Liver (tissue), 9 donors: Measurements from ENCODE around the gene PATL2. TPM values are rescaled to one million over a fixed set of nuclear protein-coding genes. Genes with fewer than 3 reads are reported as not detected.
"Not testable (repeated sequence)": the region's sequence is repeated elsewhere in the genome, so short reads cannot be mapped to it uniquely, and the experiment has no call there.

Experiments used
- DNase-seq: peaks from one replicate; pipeline ENCODE4 v3.0.0-alpha.2; 2017; ENCODE audit warnings: low spot score
- H3K27ac ChIP-seq, 2 donors: one replicate each; pipeline ENCODE4 v1.7.0; 2013; ENCODE audit warnings: inconsistent platforms in 2 of 2, low read length in 2 of 2, control low read depth in 1 of 2, low read depth in 1 of 2, mild to moderate bottlenecking in 1 of 2
- H3K27me3 ChIP-seq, 4 donors: one replicate each; pipeline versions ENCODE4 v1.6.1 to v1.7.0; 2013; ENCODE audit warnings: low read length in 3 of 4, inconsistent platforms in 1 of 4, mild to moderate bottlenecking in 1 of 4, moderate library complexity in 1 of 4; ENCODE audit not compliant: control insufficient read depth in 4 of 4, insufficient read depth in 4 of 4
- H3K36me3 ChIP-seq, 4 donors: one replicate each; pipeline versions ENCODE4 v1.6.1 to v1.7.0; 2013; ENCODE audit warnings: low read length in 3 of 4, mild to moderate bottlenecking in 3 of 4, low read depth in 1 of 4, moderate library complexity in 1 of 4; ENCODE audit not compliant: control insufficient read depth in 4 of 4, insufficient read depth in 3 of 4
- H3K4me1 ChIP-seq, 4 donors: one replicate each; pipeline versions ENCODE4 v1.6.1 to v1.7.0; 2013; ENCODE audit warnings: low read length in 3 of 4, mild to moderate bottlenecking in 3 of 4, moderate library complexity in 1 of 4; ENCODE audit not compliant: control insufficient read depth in 4 of 4, insufficient read depth in 4 of 4
- H3K4me3 ChIP-seq, 3 donors: one replicate each; pipeline versions ENCODE4 v1.6.1 to v1.7.0; 2013; ENCODE audit warnings: low read length in 3 of 3, control low read depth in 1 of 3, low read depth in 1 of 3, mild to moderate bottlenecking in 1 of 3
- H3K9ac ChIP-seq, 2 donors: one replicate each; pipeline ENCODE4 v1.7.0; 2013; ENCODE audit warnings: low read length in 2 of 2, mild to moderate bottlenecking in 2 of 2, moderate library complexity in 2 of 2, control low read depth in 1 of 2, low read depth in 1 of 2
- H3K9me3 ChIP-seq, 4 donors: one replicate each; pipeline versions ENCODE4 v1.6.1 to v1.7.0; 2013; ENCODE audit warnings: low read length in 3 of 4; ENCODE audit not compliant: control insufficient read depth in 4 of 4
- FOXA2 ChIP-seq: IDR thresholded peaks from 2 replicates; pipeline ENCODE4 v1.6.1; 2016; ENCODE audit warnings: antibody characterized with exemption
- HNF4A ChIP-seq, 2 donors: conservative IDR thresholded peaks; 2 replicates each; pipeline ENCODE4 v1.6.1; 2016; ENCODE audit warnings: antibody characterized with exemption in 2 of 2, mild to moderate bottlenecking in 2 of 2
- JUND ChIP-seq, 2 donors: IDR thresholded peaks; 2 replicates each; pipeline ENCODE4 v1.6.1; 2016; ENCODE audit warnings: antibody characterized with exemption in 2 of 2
- NR2F2 ChIP-seq: IDR thresholded peaks from 2 replicates; pipeline ENCODE4 v1.6.1; 2016; ENCODE audit warnings: antibody characterized with exemption
- RAD21 ChIP-seq, 2 donors: IDR thresholded peaks; 2 replicates each; pipeline ENCODE4 v1.6.1; 2016; ENCODE audit warnings: antibody characterized with exemption in 2 of 2, mild to moderate bottlenecking in 2 of 2
- RXRA ChIP-seq, 2 donors: IDR thresholded peaks; 2 replicates each; pipeline ENCODE4 v1.6.1; 2017 to 2018; ENCODE audit warnings: antibody characterized with exemption in 2 of 2, mild to moderate bottlenecking in 1 of 2
- SP1 ChIP-seq: IDR thresholded peaks from 2 replicates; pipeline ENCODE4 v1.6.1; 2018; ENCODE audit warnings: antibody characterized with exemption, mild to moderate bottlenecking
- TAF1 ChIP-seq: conservative IDR thresholded peaks from 2 replicates; pipeline ENCODE4 v1.6.1; 2016; ENCODE audit warnings: antibody characterized with exemption, mild to moderate bottlenecking
- YY1 ChIP-seq: IDR thresholded peaks from 2 replicates; pipeline ENCODE4 v1.6.1; 2016; ENCODE audit warnings: antibody characterized with exemption, mild to moderate bottlenecking
- WGBS: extraction: QIAGEN DNeasy Blood & Tissue Kit; methylation state at CpG from one replicate; pipeline ENCODE4 v1.1.7; 2013; 5-methylcytosine and 5-hydroxymethylcytosine counted together
- polyA plus RNA-seq, 2 donors: library from polyadenylated mRNA; stranded (reverse) in 1 of 2; unstranded in 1 of 2; fragments of 200-250 nt in 1 of 2; fragments of >200 nt in 1 of 2; fragmentation: Nextera tagmentation in 1 of 2; extraction: Ambion mirVana in 1 of 2; gene quantifications; one replicate each; pipeline versions ENCODE4 v1.2.1 to v1.2.3, GENCODE V29; 2013 to 2015
- total RNA-seq, 2 donors: library from RNA; depleted of rRNA; stranded (reverse); fragments of >200 nt; gene quantifications; one replicate each; pipeline ENCODE4 v1.2.3, GENCODE V29; 2014
- TF ChIP-seq, protein P1 (sequence below): IDR thresholded peaks from 2 replicates; pipeline ENCODE4 v1.6.1; 2016; ENCODE audit warnings: antibody characterized with exemption
- TF ChIP-seq, protein P2 (sequence below): IDR thresholded peaks from 2 replicates; pipeline ENCODE4 v1.6.1; 2016; ENCODE audit warnings: antibody characterized with exemption
- TF ChIP-seq, protein P3 (sequence below): IDR thresholded peaks from 2 replicates; pipeline ENCODE4 v1.6.1; 2016; ENCODE audit warnings: antibody characterized with exemption, mild to moderate bottlenecking
- donor health status: healthy.
- donor health status: healthy.
- donor health status: healthy.
- donor health status: healthy.
- donor health status: healthy.

Gene PATL2
- total and polyA plus RNA-seq, 4 donors, result 0.32 to 1.0 (median 0.67) TPM

DNA sequence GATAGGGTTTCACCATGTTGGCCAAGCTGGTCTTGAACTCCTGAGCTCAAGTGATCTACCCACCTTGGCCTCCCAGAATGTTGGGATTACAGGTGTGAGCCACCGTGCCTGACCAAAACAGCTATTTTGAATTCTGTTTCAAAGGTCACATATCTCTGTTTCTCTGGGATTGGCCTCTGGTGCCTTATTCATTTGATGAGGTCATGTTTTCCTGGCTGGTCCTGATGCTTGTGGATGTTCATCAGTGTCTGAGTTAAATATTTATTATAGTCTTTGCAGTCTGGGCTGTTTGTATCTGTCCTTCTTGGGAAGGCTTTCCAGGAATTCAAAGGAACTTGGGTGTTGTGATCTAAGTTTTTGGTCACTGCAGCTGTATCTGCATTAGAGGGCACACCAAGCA lies 5.1 kb downstream of the PATL2 start:
- no peak for DNase-seq
- H3K36me3 ChIP-seq, result no peaks in the 10 kb centered on the region
- WGBS, result 63% methylated on average over 1 of the region's 1 CpG
- peaks cover 0 to 2% (median 0%) of the 10 kb centered on the region in 4 donors for H3K9me3 ChIP-seq
- H3K4me1 ChIP-seq, result peaks cover 0 to 6% (median 0%) of the 10 kb centered on the region in 4 donors
- TF ChIP-seq YY1 (no peak), SP1 (no peak)
- no peaks in the 10 kb centered on the region for H3K27me3 ChIP-seq
- no peak overlapping the region for H3K4me3 ChIP-seq
- no peak overlapping the region for H3K9ac ChIP-seq
- no peak overlapping the region for H3K27ac ChIP-seq

DNA sequence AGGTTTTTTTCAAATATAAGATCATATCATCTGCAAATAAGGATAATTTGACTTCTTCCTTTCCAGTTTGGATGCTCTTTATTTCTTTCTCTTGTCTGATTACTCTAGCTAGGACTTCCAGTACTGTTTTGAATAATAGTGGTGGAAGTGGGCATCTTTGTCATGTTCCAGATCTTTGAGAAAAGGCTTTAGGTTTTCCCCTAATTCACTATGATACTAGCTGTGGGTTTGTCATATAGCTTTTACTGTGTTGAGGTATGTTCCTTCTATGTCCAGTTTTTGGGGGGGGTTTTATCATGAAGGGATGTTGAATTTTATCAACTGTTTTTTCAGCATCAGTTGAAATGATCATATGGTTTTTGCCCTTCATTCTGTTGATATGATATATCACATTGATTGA lies 10.4 kb downstream of the PATL2 start:
- H3K4me3 ChIP-seq, H3K9ac ChIP-seq, H3K27me3 ChIP-seq, H3K9me3 ChIP-seq, H3K36me3 ChIP-seq, DNase-seq, H3K27ac ChIP-seq, H3K4me1 ChIP-seq: not testable (repeated sequence)

DNA sequence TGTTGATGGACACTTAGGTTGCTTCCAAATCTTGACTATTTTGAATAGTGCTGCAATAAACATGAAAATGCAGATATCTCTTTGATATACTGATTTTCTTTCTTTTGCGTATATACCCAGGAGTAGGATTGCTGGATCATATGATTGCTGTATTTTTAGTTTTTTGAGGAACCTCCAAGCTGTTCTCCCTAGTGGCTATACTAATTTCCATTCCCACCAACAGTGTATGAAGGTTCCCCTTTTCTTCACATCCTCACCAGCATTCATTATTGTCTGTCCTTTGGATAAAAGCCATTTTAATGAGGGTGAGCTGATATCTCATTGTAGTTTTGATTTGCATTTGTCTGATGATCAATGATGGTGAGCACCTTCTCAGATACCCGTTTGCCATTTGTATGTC lies 12.5 kb downstream of the PATL2 start:
- H3K4me1 ChIP-seq, result no peaks in the 10 kb centered on the region
- TF ChIP-seq, protein P1, sequence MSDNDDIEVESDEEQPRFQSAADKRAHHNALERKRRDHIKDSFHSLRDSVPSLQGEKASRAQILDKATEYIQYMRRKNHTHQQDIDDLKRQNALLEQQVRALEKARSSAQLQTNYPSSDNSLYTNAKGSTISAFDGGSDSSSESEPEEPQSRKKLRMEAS, result no peak
- TF ChIP-seq SP1 (no peak), JUND (IDR thresholded peaks at IDR 0.05) (no peak)
- H3K27ac ChIP-seq, result no peak overlapping the region
- H3K4me3 ChIP-seq, result no peak overlapping the region
- no peaks in the 10 kb centered on the region for H3K36me3 ChIP-seq
- H3K27me3 ChIP-seq, result no peaks in the 10 kb centered on the region
- 93% methylated on average over 2 of the region's 2 CpGs for WGBS
- H3K9ac ChIP-seq, result no peak overlapping the region
- no peak for DNase-seq
- peaks cover 0 to 2% (median 0%) of the 10 kb centered on the region in 4 donors for H3K9me3 ChIP-seq

DNA sequence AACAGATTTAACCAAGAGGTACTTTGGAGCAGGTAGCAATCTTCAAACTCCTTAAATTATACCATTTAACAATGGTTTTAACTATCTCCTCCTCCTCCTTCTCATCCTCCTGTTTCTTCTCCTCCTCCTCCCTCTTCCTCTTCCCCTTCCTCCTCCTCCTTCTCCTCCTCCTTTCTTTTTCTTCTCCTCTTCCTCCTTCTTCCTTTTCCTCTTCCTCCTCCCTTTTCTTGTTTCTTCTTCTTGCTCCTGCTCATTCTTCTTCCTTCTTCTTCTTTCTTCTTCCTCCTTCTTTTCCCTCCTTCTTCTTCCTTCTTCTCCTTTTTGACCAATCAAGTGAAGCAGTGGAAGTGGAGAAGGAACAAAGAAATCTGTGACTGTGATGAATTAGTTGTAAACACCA lies 14.1 kb downstream of the PATL2 start:
- Histone ChIP-seq H3K27me3 (no peaks in the 10 kb centered on the region), H3K36me3 (no peaks in the 10 kb centered on the region), H3K4me3 (no peak overlapping the region), H3K9me3 (peaks cover 0 to 2% (median 0%) of the 10 kb centered on the region in 4 donors), H3K4me1 (no peaks in the 10 kb centered on the region), H3K27ac (no peak overlapping the region), H3K9ac (no peak overlapping the region)
- DNase-seq, result no peak
- TF ChIP-seq, protein P1, result no peak
- TF ChIP-seq SP1 (no peak), HNF4A (conservative IDR thresholded peaks at IDR 0.05) (no peak), NR2F2 (no peak), RAD21 (IDR thresholded peaks at IDR 0.05) (no peak), TAF1 (no peak), RXRA (IDR thresholded peaks at IDR 0.05) (no peak), FOXA2 (no peak)
- TF ChIP-seq, protein P2, sequence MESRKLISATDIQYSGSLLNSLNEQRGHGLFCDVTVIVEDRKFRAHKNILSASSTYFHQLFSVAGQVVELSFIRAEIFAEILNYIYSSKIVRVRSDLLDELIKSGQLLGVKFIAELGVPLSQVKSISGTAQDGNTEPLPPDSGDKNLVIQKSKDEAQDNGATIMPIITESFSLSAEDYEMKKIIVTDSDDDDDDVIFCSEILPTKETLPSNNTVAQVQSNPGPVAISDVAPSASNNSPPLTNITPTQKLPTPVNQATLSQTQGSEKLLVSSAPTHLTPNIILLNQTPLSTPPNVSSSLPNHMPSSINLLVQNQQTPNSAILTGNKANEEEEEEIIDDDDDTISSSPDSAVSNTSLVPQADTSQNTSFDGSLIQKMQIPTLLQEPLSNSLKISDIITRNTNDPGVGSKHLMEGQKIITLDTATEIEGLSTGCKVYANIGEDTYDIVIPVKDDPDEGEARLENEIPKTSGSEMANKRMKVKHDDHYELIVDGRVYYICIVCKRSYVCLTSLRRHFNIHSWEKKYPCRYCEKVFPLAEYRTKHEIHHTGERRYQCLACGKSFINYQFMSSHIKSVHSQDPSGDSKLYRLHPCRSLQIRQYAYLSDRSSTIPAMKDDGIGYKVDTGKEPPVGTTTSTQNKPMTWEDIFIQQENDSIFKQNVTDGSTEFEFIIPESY, result no peak
- TF ChIP-seq, protein P3, sequence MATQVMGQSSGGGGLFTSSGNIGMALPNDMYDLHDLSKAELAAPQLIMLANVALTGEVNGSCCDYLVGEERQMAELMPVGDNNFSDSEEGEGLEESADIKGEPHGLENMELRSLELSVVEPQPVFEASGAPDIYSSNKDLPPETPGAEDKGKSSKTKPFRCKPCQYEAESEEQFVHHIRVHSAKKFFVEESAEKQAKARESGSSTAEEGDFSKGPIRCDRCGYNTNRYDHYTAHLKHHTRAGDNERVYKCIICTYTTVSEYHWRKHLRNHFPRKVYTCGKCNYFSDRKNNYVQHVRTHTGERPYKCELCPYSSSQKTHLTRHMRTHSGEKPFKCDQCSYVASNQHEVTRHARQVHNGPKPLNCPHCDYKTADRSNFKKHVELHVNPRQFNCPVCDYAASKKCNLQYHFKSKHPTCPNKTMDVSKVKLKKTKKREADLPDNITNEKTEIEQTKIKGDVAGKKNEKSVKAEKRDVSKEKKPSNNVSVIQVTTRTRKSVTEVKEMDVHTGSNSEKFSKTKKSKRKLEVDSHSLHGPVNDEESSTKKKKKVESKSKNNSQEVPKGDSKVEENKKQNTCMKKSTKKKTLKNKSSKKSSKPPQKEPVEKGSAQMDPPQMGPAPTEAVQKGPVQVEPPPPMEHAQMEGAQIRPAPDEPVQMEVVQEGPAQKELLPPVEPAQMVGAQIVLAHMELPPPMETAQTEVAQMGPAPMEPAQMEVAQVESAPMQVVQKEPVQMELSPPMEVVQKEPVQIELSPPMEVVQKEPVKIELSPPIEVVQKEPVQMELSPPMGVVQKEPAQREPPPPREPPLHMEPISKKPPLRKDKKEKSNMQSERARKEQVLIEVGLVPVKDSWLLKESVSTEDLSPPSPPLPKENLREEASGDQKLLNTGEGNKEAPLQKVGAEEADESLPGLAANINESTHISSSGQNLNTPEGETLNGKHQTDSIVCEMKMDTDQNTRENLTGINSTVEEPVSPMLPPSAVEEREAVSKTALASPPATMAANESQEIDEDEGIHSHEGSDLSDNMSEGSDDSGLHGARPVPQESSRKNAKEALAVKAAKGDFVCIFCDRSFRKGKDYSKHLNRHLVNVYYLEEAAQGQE, result no peak
